Jurkat, Clone E6-1 (cell line): ENCODE results near the gene UFSP2.

Source experiments
- DNase-seq: peaks from one replicate; pipeline ENCODE4 v3.0.0-alpha.2; 2011; ENCODE audit warnings: low read depth, low spot score
- H3K4me3 ChIP-seq: 2 replicates; pipeline ENCODE4 v1.5.1; 2011; ENCODE audit warnings: mild to moderate bottlenecking, low read length, control low read depth, moderate library complexity

The UFSP2 gene

DNA sequence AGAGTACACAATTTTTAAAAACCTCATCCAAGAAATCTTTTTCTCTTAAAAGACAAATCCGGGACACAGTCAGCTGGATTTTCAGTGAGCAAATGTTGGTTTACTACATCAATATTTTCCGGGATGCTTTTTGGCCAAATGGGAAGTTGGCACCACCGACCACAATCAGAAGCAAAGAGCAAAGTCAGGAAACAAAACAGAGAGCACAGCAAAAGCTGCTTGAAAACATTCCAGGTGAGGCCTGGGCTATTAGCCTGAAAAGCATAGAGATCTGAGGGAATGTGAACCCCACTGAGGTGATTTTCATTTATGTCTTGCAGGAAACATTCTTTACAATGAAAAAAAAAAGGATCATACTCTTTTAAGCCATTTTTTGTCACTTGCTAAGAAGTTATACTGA is 63.9 kb downstream of the UFSP2 start:
- no peak for DNase-seq
- no peak overlapping the region for H3K4me3 ChIP-seq

DNA sequence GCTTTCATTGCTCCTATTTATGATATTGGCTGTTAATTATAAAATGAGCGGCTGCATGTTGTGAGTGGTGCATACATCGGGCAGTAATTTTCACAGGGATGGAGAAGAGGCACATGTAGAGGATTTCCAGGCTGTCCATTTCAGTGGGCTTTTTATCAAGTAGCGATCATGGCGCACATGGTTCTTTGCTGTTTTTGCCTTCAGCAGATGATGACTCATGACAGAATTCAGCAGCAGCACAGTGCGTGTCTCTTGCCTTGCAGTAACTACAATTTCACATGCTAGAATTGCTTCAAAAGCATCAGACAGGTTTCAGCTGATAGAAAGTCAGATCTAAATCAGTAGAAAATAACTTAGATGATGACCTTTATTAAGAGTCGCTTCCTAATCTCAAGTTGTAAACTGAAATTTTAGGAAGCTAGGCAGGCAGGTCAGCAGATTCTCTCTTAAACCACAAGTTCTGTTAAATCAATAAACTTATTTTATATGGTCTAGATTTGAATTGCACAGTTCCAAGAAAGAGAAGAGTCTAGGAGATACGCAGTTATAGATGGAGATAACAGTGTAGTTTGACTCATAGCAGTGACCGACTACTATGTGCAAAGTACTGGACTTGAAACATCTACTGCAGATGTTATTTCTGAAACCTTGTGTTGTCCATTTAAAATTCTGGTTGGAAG is 65.9 kb downstream of the UFSP2 start:
- no peak for DNase-seq
- no peak overlapping the region for H3K4me3 ChIP-seq

DNA sequence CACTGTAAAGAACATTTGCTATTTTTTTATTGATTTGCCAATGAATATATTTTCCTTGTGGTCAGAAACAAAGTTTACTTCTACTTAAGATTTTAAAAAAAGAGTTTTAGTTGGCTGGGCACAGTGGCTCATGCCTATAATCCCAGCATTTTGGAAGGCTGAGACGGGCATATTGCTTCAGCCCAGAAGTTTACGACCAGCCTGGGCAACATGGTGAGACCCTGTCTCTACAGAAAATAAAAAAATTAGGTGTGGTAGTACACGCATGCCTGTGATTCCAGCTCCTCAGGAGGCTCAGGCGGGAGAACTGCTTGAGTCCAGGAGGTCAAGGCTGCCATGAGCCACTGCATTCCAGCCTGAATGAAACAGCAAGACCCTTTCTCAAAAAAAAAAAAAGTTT is 66.8 kb downstream of the UFSP2 start:
- no peak overlapping the region for H3K4me3 ChIP-seq
- no peak for DNase-seq

DNA sequence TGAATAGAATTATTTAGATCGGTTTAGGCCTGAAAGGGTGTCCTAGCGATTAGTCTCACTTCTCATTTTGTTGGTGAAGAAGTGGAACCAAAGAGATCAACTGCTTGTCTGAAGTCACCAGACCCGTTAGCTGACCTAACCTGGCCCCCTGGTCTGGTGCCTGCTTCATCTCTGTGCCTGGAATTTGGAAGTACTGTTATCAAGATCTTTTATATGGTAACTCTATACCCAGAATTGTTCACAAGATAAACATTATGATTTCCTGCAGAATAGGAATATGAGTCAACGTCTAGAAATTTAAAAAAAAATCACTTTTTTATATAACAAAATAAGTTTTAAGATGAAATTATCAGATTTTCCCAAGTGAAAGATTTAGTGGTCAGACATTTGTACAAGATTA is 67.2 kb downstream of the UFSP2 start:
- DNase-seq = no peak

DNA sequence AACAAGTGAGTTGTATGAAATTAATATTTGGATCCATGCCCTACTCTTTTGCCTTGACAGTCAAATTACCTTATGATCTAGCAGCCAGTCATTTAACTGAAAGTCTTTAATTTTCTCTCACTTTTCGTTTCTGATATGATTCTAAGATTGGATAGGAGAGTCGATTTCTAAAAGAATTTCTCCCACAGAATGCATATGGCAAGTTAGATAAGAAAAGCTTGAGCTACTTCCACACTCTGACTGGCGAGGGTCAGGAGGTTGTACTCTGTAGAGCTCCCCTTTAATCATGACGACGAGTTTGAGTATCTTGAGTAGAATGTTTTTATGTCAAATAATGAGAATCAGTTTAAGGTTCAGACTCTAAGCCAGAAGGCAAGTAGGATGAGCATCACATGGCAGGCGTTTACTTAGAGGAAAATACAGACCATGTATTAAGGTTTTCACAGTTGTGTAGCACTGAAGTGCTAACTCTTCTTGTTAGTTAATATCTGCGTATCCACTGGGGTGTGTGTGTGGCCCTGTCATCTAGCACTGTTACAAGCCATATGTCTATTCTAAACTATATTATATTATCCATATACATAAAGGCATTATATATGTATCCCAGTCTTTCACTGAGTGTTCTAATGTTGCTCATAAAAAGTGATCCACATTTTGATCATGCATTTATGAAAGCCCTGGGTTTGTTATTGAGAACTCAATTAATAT is 67.9 kb downstream of the UFSP2 start:
- DNase-seq = no peak
- H3K4me3 ChIP-seq = no peak overlapping the region

More for the DNA sequence above, 67.2 kb downstream of the UFSP2 start:
- H3K4me3 ChIP-seq = no peak overlapping the region

DNA sequence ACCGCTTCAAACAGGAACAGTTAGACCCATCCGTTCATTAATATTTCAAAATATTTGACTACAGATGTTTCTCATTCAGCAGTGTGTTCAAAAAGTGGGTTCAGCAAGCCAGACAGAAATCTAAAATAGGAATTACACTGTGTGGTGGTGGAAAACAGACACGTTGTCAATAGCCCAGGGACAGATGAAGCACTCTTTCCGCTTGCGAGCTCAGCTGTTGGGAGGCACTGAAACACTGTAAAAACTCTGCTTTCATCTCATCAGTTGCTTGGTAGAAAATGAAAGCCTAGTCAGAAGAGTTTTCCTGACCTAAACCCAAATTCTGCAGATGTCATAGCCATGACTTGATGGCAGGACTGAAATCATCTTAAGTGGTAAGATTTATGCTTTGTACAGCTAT is 68.6 kb downstream of the UFSP2 start:
- no peak for DNase-seq

DNA sequence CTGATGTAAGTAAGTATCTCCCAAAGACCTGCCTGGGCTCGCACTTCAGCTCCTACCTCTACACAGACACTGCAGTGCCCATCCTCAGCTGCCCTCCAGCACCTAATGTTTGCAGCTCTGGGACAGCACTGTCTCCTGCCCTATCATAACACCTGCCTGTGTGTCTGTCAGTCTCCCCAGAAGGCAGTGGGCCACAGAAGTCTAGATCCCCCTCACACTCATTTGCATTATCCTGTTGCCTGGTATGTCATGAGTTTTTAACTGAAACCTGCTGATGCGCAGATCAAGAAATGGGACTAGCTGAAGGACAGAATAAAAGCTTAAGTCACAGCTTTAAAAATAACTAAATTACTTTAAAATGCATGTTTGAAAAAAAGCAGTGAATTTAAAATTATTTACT is 73.0 kb downstream of the UFSP2 start:
- DNase-seq = no peak
- no peak overlapping the region for H3K4me3 ChIP-seq

More for the DNA sequence above, 68.6 kb downstream of the UFSP2 start:
- no peak overlapping the region for H3K4me3 ChIP-seq

DNA sequence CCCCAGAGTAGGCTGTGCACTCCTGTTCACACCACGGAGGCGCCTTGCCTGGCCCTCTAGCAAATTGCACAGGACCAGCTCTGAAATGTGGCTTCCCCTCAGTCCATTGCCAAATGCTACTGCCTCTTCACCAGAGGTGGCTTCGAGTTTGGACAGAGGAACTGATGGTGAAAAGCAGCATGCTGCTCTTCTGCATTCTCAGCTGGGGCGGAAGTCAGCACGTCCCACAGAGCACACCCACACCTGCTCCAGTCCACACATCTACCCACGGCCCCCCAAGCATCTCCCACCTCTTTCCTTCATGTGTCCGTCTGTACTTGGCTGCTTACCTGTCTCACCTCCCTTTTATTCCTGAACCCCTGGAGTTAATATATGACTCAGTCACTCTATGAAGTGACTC is 73.6 kb downstream of the UFSP2 start:
- no peak overlapping the region for H3K4me3 ChIP-seq
- DNase-seq = no peak

DNA sequence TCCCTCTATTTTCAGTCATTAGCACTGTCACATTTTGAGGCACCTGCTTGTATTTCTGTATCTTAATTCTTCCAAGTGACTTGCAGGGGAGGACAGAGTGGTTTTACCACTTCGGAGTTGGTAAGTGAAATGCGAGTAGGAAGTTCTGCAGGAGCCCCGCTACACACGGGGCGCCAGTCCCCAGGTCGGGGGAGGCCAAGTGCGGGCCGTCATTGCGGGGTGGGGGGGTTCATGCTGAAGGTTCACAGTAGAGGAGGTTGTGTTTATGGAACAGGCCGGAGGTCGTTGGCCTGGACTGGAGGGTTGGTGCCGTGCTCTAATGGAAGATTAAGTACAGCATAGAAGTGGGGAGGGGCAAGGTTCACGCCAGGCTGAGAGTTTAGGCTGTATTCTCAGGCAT is 74.1 kb downstream of the UFSP2 start:
- no peak overlapping the region for H3K4me3 ChIP-seq

More for the DNA sequence above, 74.1 kb downstream of the UFSP2 start:
- DNase-seq = no peak
